Adipose tissue (tissue), 3 donors: ENCODE measurements around the gene KCNAB1. TPM values are rescaled to one million over a fixed set of nuclear protein-coding genes. Genes with fewer than 3 reads are reported as not detected.

Experiments
- H3K27ac ChIP-seq: one replicate; pipeline ENCODE4 v1.5.1; 2013; ENCODE audit warnings: low read depth, low read length
- WGBS, 3 donors: extraction: QIAGEN DNeasy Blood & Tissue Kit; methylation state at CpG; one replicate each; pipeline ENCODE4 v1.1.7; 2013; 5-methylcytosine and 5-hydroxymethylcytosine counted together
- polyA plus RNA-seq, 3 donors: library from polyadenylated mRNA; stranded (reverse); fragments of 200-250 nt; gene quantifications; one replicate each; pipeline ENCODE4 v1.2.3, GENCODE V29; 2013
- donor health status: healthy with polysubstance abuse.
- donor health status: Bipolar disorder and iron deficiency.
- donor health status: healthy.

KCNAB1 gene
- polyA plus RNA-seq, 3 donors = 2.3 to 6.7 (median 2.3) TPM

- 81 to 93% (median 92%) methylated on average over 6 of the region's 6 CpGs for WGBS, 3 donors
- no peak overlapping the region for H3K27ac ChIP-seq
Observed at GRCh38 chr3:156371701-156372100, 251.3 kb downstream of the KCNAB1 start.

- 69 to 83% (median 81%) methylated on average over 1 of the region's 1 CpG for WGBS, 3 donors
Observed at GRCh38 chr3:156373095-156373494, 252.7 kb downstream of the KCNAB1 start.

GRCh38 chr3:156373654-156374053, 253.3 kb downstream of the KCNAB1 start:
- WGBS, 3 donors = 80 to 94% (median 88%) methylated on average over 2 of the region's 2 CpGs
- H3K27ac ChIP-seq = no peak overlapping the region

More at GRCh38 chr3:156373095-156373494, 252.7 kb downstream of the KCNAB1 start:
- H3K27ac ChIP-seq = no peak overlapping the region

GRCh38 chr3:156376199-156376598, 255.8 kb downstream of the KCNAB1 start:
- H3K27ac ChIP-seq = no peak overlapping the region

- WGBS, 3 donors = 76 to 89% (median 83%) methylated on average over 7 of the region's 7 CpGs
- no peak overlapping the region for H3K27ac ChIP-seq
Observed at GRCh38 chr3:156377266-156377665, 256.9 kb downstream of the KCNAB1 start.

- 64 to 89% (median 86%) methylated on average over 7 of the region's 7 CpGs for WGBS, 3 donors
- H3K27ac ChIP-seq = no peak overlapping the region
Observed at GRCh38 chr3:156377718-156378117, 257.3 kb downstream of the KCNAB1 start.

- 82 to 95% (median 95%) methylated on average over 3 of the region's 3 CpGs for WGBS, 3 donors
- H3K27ac ChIP-seq = no peak overlapping the region
Observed at GRCh38 chr3:156378871-156379270, 258.5 kb downstream of the KCNAB1 start.

- H3K27ac ChIP-seq = no peak overlapping the region
- 86 to 95% (median 89%) methylated on average over 1 of the region's 1 CpG for WGBS, 3 donors
Observed at GRCh38 chr3:156379327-156379726, 258.9 kb downstream of the KCNAB1 start.

- 0 to 100% (median 0%) methylated on average over 1 of the region's 1 CpG for WGBS, 3 donors
- H3K27ac ChIP-seq = no peak overlapping the region
Observed at GRCh38 chr3:156381253-156381652, 260.9 kb downstream of the KCNAB1 start.

GRCh38 chr3:156382458-156383346, 262.3 kb downstream of the KCNAB1 start:
- H3K27ac ChIP-seq = no peak overlapping the region
- WGBS, 3 donors = 73 to 92% (median 87%) methylated on average over 9 of the region's 9 CpGs

GRCh38 chr3:156383441-156384025, 263.2 kb downstream of the KCNAB1 start:
- 77 to 83% (median 82%) methylated on average over 6 of the region's 6 CpGs for WGBS, 3 donors
- H3K27ac ChIP-seq = no peak overlapping the region

GRCh38 chr3:156388497-156389448, 268.4 kb downstream of the KCNAB1 start:
- WGBS, 3 donors = 46 to 67% (median 60%) methylated on average over 6 of the region's 6 CpGs
- no peak overlapping the region for H3K27ac ChIP-seq

GRCh38 chr3:156389449-156389950, 269.1 kb downstream of the KCNAB1 start:
- H3K27ac ChIP-seq = no peak overlapping the region
- WGBS, 3 donors = 65 to 84% (median 75%) methylated on average over 3 of the region's 3 CpGs

GRCh38 chr3:156390846-156391245, 270.5 kb downstream of the KCNAB1 start:
- H3K27ac ChIP-seq = no peak overlapping the region
- 77 to 92% (median 91%) methylated on average over 4 of the region's 4 CpGs for WGBS, 3 donors

GRCh38 chr3:156395961-156396710, 275.8 kb downstream of the KCNAB1 start:
- no peak overlapping the region for H3K27ac ChIP-seq
- WGBS, 3 donors = 63 to 86% (median 81%) methylated on average over 4 of the region's 4 CpGs

GRCh38 chr3:156396851-156397250, 276.5 kb downstream of the KCNAB1 start:
- WGBS, 3 donors = 74 to 85% (median 82%) methylated on average over 4 of the region's 4 CpGs
- no peak overlapping the region for H3K27ac ChIP-seq

GRCh38 chr3:156397534-156397933, 277.2 kb downstream of the KCNAB1 start:
- H3K27ac ChIP-seq = no peak overlapping the region

- no peak overlapping the region for H3K27ac ChIP-seq
- WGBS, 3 donors = 73 to 88% (median 84%) methylated on average over 2 of the region's 2 CpGs
Observed at GRCh38 chr3:156400062-156400461, 279.7 kb downstream of the KCNAB1 start.
